ENCODE data around the gene SERPINA5. TPM values are rescaled to one million over a fixed set of nuclear protein-coding genes. Genes with fewer than 3 reads are reported as not detected.

The SERPINA5 gene
- total RNA-seq, 1 experiment from 2014 or later, result 0.49 TPM

DNA sequence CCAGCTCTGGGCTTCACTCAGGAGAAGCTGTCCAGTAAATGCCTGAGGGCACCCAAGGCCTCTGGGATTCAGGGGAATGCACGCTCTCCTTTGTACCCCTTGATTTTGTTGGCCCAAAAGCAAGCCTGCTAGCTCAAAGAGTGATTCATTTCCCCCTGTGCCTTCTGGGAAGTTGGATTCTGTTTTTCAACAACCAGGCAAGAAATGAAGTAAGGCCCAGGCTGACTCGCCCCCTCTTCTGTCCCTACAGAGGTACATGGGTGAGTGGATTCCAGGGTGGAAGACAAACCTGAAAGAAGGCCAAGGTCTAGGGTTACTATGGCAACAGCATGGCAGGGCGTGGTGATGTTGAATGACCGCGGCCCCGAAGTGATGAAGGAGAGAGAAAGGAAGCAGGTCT, 9.3 kb upstream of the SERPINA5 start:
- in situ Hi-C loops (cut with HindIII; ENCODE audit: low pct_unique_long_range_greater_than_20kb, low sequenced_read_pairs), result no loop called here
- Histone ChIP-seq H3K36me3 (ENCODE audit: control insufficient read depth, insufficient read depth, low read length) (no peaks in the 10 kb centered on the region), H3K27me3 (ENCODE audit: control insufficient read depth, insufficient read depth, low read length) (no peaks in the 10 kb centered on the region), H3K27ac (ENCODE audit: low read length) (no peak overlapping the region), H3K9me3 (ENCODE audit: control insufficient read depth, insufficient read depth, low read depth, low read length) (no peaks in the 10 kb centered on the region), H3K4me3 (ENCODE audit: low read depth in 2 of 2, low read length in 2 of 2) (no peak overlapping the region), H3K4me1 (ENCODE audit: control insufficient read depth, insufficient read depth, low read length) (no peaks in the 10 kb centered on the region; the same call in 1 of the 2 replicates)
- ATAC-seq, result no peak
- intact Hi-C loops (cut with micrococcal nuclease; ENCODE audit: unreplicated experiment), result no loop called here
- ChIA-PET POLR2A (no interaction called here), CTCF (no interaction called here)
- DNase-seq (ENCODE audit: low read depth, low spot score), result no peak
- no TSS peak for BruUV-seq (replicated peaks)
- TF ChIP-seq SIN3A (IDR thresholded peaks at IDR 0.05; ENCODE audit: borderline replicate concordance, insufficient read depth, low read depth, low read length) (no peak), TCF7L2 (IDR thresholded peaks at IDR 0.05; ENCODE audit: low read depth, low read length) (no peak), POLR2AphosphoS5 (IDR thresholded peaks at IDR 0.05; ENCODE audit: low read depth, low read length) (no peak)
- TF ChIP-seq, protein P1, sequence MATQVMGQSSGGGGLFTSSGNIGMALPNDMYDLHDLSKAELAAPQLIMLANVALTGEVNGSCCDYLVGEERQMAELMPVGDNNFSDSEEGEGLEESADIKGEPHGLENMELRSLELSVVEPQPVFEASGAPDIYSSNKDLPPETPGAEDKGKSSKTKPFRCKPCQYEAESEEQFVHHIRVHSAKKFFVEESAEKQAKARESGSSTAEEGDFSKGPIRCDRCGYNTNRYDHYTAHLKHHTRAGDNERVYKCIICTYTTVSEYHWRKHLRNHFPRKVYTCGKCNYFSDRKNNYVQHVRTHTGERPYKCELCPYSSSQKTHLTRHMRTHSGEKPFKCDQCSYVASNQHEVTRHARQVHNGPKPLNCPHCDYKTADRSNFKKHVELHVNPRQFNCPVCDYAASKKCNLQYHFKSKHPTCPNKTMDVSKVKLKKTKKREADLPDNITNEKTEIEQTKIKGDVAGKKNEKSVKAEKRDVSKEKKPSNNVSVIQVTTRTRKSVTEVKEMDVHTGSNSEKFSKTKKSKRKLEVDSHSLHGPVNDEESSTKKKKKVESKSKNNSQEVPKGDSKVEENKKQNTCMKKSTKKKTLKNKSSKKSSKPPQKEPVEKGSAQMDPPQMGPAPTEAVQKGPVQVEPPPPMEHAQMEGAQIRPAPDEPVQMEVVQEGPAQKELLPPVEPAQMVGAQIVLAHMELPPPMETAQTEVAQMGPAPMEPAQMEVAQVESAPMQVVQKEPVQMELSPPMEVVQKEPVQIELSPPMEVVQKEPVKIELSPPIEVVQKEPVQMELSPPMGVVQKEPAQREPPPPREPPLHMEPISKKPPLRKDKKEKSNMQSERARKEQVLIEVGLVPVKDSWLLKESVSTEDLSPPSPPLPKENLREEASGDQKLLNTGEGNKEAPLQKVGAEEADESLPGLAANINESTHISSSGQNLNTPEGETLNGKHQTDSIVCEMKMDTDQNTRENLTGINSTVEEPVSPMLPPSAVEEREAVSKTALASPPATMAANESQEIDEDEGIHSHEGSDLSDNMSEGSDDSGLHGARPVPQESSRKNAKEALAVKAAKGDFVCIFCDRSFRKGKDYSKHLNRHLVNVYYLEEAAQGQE (IDR thresholded peaks at IDR 0.05; ENCODE audit: insufficient read depth in 1 of 2, low read depth in 2 of 2, low read length in 1 of 2), result no peak
- TF ChIP-seq, protein P2, sequence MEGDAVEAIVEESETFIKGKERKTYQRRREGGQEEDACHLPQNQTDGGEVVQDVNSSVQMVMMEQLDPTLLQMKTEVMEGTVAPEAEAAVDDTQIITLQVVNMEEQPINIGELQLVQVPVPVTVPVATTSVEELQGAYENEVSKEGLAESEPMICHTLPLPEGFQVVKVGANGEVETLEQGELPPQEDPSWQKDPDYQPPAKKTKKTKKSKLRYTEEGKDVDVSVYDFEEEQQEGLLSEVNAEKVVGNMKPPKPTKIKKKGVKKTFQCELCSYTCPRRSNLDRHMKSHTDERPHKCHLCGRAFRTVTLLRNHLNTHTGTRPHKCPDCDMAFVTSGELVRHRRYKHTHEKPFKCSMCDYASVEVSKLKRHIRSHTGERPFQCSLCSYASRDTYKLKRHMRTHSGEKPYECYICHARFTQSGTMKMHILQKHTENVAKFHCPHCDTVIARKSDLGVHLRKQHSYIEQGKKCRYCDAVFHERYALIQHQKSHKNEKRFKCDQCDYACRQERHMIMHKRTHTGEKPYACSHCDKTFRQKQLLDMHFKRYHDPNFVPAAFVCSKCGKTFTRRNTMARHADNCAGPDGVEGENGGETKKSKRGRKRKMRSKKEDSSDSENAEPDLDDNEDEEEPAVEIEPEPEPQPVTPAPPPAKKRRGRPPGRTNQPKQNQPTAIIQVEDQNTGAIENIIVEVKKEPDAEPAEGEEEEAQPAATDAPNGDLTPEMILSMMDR (IDR thresholded peaks at IDR 0.05), result no peak

DNA sequence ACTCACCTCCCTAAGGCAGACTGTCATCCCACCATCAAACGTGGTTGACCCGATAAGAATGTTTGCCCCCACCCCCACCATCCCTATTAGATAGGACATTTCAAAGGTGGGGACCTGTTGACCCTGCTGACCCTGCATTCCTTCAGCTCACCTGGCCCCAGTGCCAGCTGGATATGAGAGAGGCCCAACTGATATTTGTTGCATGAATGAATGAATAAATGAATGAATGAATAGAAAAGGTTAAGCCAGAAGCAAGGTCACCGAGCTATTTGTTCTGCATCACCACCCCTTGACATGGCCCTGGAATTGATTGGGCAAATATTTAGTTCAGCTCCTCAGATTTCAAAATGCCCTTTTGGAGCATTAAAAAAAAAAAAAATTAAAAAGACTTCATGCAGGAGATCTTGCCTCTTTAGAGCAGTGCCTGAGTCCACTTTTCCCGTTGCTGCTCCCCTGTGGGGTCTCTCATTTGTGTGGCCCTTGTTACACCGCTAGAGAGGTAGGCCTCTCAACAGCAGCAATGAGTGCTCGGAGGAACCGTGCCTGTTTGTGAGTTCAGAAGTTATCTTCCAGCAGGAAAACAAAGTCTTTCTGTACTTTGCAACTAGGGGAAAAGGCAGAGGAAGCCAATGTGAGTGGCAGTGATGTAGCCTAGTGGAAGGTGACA, 8.5 kb upstream of the SERPINA5 start:
- DNase-seq (ENCODE audit: low read depth, low spot score), result no peak
- no peaks in the 10 kb centered on the region; the same call in 1 of the 2 replicates for H3K4me1 ChIP-seq (ENCODE audit: control insufficient read depth, insufficient read depth, low read length)
- TF ChIP-seq TCF7L2 (IDR thresholded peaks at IDR 0.05; ENCODE audit: low read depth, low read length) (no peak), SIN3A (IDR thresholded peaks at IDR 0.05; ENCODE audit: borderline replicate concordance, insufficient read depth, low read depth, low read length) (no peak), POLR2AphosphoS5 (IDR thresholded peaks at IDR 0.05; ENCODE audit: low read depth, low read length) (no peak)
- TF ChIP-seq, protein P2 (IDR thresholded peaks at IDR 0.05), result no peak
- TF ChIP-seq, protein P1 (IDR thresholded peaks at IDR 0.05; ENCODE audit: insufficient read depth in 1 of 2, low read depth in 2 of 2, low read length in 1 of 2), result no peak
- ATAC-seq, result no peak
- POLR2A ChIA-PET, result no interaction called here
- no peaks in the 10 kb centered on the region for H3K27me3 ChIP-seq (ENCODE audit: control insufficient read depth, insufficient read depth, low read length)
- no peak overlapping the region for H3K4me3 ChIP-seq (ENCODE audit: low read depth in 2 of 2, low read length in 2 of 2)
- intact Hi-C loops (cut with micrococcal nuclease; ENCODE audit: unreplicated experiment), result no loop called here
- H3K27ac ChIP-seq (ENCODE audit: low read length), result no peak overlapping the region
- no TSS peak for BruUV-seq (replicated peaks)
- CTCF ChIA-PET, result no interaction called here
- no peaks in the 10 kb centered on the region for H3K9me3 ChIP-seq (ENCODE audit: control insufficient read depth, insufficient read depth, low read depth, low read length)
- in situ Hi-C loops (cut with HindIII; ENCODE audit: low pct_unique_long_range_greater_than_20kb, low sequenced_read_pairs), result no loop called here
- H3K36me3 ChIP-seq (ENCODE audit: control insufficient read depth, insufficient read depth, low read length), result no peaks in the 10 kb centered on the region
